ENCODE results near the gene FRRS1L.

DNA sequence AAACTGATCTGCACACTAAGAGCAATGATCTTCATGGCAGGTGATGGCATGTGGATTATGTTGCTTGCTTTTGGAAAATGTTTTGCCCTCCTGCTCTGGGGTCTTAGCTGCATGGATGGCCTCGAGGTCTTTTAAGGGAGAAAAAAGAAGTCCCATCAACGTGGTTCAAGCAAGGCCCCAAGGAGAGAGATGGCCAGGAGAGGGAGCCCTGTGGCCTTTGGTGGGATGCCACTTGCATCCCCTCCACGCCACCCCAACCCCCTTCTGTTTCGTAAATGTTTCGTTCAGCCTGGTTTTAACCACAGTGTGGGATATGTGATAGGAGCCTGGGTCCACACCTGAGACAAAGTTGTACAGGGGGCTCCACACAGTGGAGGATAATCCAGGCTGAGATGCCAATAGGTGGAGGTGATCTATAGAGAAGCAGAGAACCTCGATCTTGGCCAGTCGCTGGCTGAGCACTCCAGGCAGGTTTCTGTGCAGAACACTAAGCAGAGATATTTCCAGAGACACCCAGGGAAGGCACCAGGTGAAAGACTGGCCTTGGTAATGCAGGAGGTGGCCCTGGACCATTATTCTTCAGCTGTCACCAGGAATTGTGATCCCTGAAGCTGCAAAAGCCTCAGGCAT lies 25.8 kb upstream of the FRRS1L start:
- TF ChIP-seq, protein P1, sequence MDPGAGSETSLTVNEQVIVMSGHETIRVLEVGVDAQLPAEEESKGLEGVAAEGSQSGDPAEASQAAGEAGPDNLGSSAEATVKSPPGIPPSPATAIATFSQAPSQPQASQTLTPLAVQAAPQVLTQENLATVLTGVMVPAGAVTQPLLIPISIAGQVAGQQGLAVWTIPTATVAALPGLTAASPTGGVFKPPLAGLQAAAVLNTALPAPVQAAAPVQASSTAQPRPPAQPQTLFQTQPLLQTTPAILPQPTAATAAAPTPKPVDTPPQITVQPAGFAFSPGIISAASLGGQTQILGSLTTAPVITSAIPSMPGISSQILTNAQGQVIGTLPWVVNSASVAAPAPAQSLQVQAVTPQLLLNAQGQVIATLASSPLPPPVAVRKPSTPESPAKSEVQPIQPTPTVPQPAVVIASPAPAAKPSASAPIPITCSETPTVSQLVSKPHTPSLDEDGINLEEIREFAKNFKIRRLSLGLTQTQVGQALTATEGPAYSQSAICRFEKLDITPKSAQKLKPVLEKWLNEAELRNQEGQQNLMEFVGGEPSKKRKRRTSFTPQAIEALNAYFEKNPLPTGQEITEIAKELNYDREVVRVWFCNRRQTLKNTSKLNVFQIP (CRISPR knock-in tag; IDR thresholded peaks at IDR 0.05; ENCODE audit: borderline replicate concordance, low read depth), result no peak
- TF ChIP-seq, protein P2, sequence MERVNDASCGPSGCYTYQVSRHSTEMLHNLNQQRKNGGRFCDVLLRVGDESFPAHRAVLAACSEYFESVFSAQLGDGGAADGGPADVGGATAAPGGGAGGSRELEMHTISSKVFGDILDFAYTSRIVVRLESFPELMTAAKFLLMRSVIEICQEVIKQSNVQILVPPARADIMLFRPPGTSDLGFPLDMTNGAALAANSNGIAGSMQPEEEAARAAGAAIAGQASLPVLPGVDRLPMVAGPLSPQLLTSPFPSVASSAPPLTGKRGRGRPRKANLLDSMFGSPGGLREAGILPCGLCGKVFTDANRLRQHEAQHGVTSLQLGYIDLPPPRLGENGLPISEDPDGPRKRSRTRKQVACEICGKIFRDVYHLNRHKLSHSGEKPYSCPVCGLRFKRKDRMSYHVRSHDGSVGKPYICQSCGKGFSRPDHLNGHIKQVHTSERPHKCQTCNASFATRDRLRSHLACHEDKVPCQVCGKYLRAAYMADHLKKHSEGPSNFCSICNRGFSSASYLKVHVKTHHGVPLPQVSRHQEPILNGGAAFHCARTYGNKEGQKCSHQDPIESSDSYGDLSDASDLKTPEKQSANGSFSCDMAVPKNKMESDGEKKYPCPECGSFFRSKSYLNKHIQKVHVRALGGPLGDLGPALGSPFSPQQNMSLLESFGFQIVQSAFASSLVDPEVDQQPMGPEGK (CRISPR knock-in tag; IDR thresholded peaks at IDR 0.05; ENCODE audit: borderline replicate concordance), result no peak
- no peak for TF ChIP-seq CSDC2 (CRISPR knock-in tag; IDR thresholded peaks at IDR 0.05)
- TF ChIP-seq ZC3H10 (CRISPR knock-in tag; IDR thresholded peaks at IDR 0.05), result no peak
- TF ChIP-seq ZFP30 (CRISPR knock-in tag; IDR thresholded peaks at IDR 0.05), result no peak
- TF ChIP-seq ESRRG (CRISPR knock-in tag; IDR thresholded peaks at IDR 0.05), result no peak
- no peak for TF ChIP-seq SNAI2 (CRISPR knock-in tag; IDR thresholded peaks at IDR 0.05)
- no peak for TF ChIP-seq ARNTL (CRISPR knock-in tag; IDR thresholded peaks at IDR 0.05; ENCODE audit: borderline replicate concordance, low read depth)
- no peak for TF ChIP-seq PPARA (CRISPR knock-in tag; IDR thresholded peaks at IDR 0.05; ENCODE audit: borderline replicate concordance)
- TF ChIP-seq ZFP3 (CRISPR knock-in tag; IDR thresholded peaks at IDR 0.05), result no peak
- TF ChIP-seq TCF4 (CRISPR knock-in tag; IDR thresholded peaks at IDR 0.05; ENCODE audit: borderline replicate concordance), result no peak
- TF ChIP-seq BACH2 (CRISPR knock-in tag; IDR thresholded peaks at IDR 0.05; ENCODE audit: borderline replicate concordance), result no peak

Data from SK-N-SH treated with all-trans-retinoic acid at 6 μM for 48 hours (cell line).